ENCODE results near the gene DPP8.

Gene DPP8

GRCh38 chr15:65396283-65396964, 121.1 kb downstream of the DPP8 start:
- H3K4me3 ChIP-seq (ENCODE audit: low read depth, low read length) = no peak overlapping the region
- in situ Hi-C loops (cut with HindIII; ENCODE audit: low sequenced_read_pairs) = no loop called here
- no peak for DNase-seq (ENCODE audit: low read depth, low spot score)
- TF ChIP-seq CTCF (IDR thresholded peaks at IDR 0.05; ENCODE audit: low read depth, low read length) = no peak

- no peak for TF ChIP-seq CTCF (IDR thresholded peaks at IDR 0.05; ENCODE audit: low read depth, low read length)
- H3K4me3 ChIP-seq (ENCODE audit: low read depth, low read length) = no peak overlapping the region
- DNase-seq (ENCODE audit: low read depth, low spot score) = no peak
- in situ Hi-C loops (cut with HindIII; ENCODE audit: low sequenced_read_pairs) = no loop called here
Measured at GRCh38 chr15:65395567-65396202, 121.8 kb downstream of the DPP8 start.

GRCh38 chr15:65394936-65395335, 122.6 kb downstream of the DPP8 start:
- no peak for DNase-seq (ENCODE audit: low read depth, low spot score)
- TF ChIP-seq CTCF (IDR thresholded peaks at IDR 0.05; ENCODE audit: low read depth, low read length) = no peak
- H3K4me3 ChIP-seq (ENCODE audit: low read depth, low read length) = no peak overlapping the region
- in situ Hi-C loops (cut with HindIII; ENCODE audit: low sequenced_read_pairs) = no loop called here

- in situ Hi-C loops (cut with HindIII; ENCODE audit: low sequenced_read_pairs) = no loop called here
- TF ChIP-seq CTCF (IDR thresholded peaks at IDR 0.05; ENCODE audit: low read depth, low read length) = no peak
- no peak overlapping the region for H3K4me3 ChIP-seq (ENCODE audit: low read depth, low read length)
- no peak for DNase-seq (ENCODE audit: low read depth, low spot score)
Measured at GRCh38 chr15:65394280-65394789, 123.2 kb downstream of the DPP8 start.

- no peak overlapping the region for H3K4me3 ChIP-seq (ENCODE audit: low read depth, low read length)
- no peak for TF ChIP-seq CTCF (IDR thresholded peaks at IDR 0.05; ENCODE audit: low read depth, low read length)
- no peak for DNase-seq (ENCODE audit: low read depth, low spot score)
- in situ Hi-C loops (cut with HindIII; ENCODE audit: low sequenced_read_pairs) = no loop called here
Measured at GRCh38 chr15:65393557-65393956, 123.9 kb downstream of the DPP8 start.

- no peak for DNase-seq (ENCODE audit: low read depth, low spot score)
- no peak for TF ChIP-seq CTCF (IDR thresholded peaks at IDR 0.05; ENCODE audit: low read depth, low read length)
- no peak overlapping the region for H3K4me3 ChIP-seq (ENCODE audit: low read depth, low read length)
- in situ Hi-C loops (cut with HindIII; ENCODE audit: low sequenced_read_pairs) = no loop called here
Measured at GRCh38 chr15:65393091-65393490, 124.4 kb downstream of the DPP8 start.

Measured in astrocyte of the spinal cord (primary cell).